ENCODE data around the gene SH3RF3. TPM values are rescaled to one million over a fixed set of nuclear protein-coding genes. Genes with fewer than 3 reads are reported as not detected.

The SH3RF3 gene
- total RNA-seq, 4 donors from 2014 or later, result 2.2 to 6.1 (median 4.2) TPM

DNA sequence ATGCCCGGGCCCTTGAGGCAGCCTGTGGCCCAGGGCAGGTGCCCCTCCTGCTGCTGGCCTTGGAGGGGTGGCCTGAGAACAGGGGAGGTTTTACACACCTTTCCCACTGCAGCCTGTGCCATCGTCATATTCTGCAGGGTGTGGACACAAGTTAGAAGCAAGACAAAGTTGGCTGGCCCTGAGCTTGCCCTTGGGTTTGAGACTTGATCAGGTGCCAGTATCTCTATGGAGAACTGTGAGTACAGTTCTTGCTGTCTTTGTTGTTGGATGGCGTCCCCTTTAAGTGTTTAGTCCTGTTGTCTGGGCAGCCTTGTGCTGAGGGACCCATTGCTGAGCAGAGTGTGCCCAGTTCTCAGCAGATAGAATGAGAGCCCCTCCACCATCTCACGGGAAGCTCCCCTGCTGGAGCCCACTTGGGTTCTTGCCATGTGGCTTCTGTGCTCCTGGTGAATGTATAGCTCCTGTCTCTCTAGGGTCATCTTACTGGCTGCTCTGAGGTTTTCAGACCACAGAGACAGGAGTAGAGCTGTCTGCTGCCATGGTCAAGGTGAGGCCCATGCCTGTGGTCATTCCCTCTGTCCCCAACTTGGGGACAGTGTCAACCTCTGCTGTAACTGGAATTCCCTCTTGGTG is 115.9 kb downstream of the SH3RF3 start:
- Histone ChIP-seq H3K9me3 (no peaks in the 10 kb centered on the region), H3K36me3 (no peaks in the 10 kb centered on the region), H3K27ac (no peak overlapping the region), H3K4me1 (peaks cover 43% of the 10 kb centered on the region), H3K4me3 (no peak overlapping the region), H3K27me3 (no peaks in the 10 kb centered on the region)
- DNase-seq (ENCODE audit: low spot score in 2 of 2), result peak in 1 of 2 donors; percentile 63
- TF ChIP-seq, protein P1, sequence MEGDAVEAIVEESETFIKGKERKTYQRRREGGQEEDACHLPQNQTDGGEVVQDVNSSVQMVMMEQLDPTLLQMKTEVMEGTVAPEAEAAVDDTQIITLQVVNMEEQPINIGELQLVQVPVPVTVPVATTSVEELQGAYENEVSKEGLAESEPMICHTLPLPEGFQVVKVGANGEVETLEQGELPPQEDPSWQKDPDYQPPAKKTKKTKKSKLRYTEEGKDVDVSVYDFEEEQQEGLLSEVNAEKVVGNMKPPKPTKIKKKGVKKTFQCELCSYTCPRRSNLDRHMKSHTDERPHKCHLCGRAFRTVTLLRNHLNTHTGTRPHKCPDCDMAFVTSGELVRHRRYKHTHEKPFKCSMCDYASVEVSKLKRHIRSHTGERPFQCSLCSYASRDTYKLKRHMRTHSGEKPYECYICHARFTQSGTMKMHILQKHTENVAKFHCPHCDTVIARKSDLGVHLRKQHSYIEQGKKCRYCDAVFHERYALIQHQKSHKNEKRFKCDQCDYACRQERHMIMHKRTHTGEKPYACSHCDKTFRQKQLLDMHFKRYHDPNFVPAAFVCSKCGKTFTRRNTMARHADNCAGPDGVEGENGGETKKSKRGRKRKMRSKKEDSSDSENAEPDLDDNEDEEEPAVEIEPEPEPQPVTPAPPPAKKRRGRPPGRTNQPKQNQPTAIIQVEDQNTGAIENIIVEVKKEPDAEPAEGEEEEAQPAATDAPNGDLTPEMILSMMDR (IDR thresholded peaks at IDR 0.05), result no peak
- no peak for TF ChIP-seq POLR2AphosphoS5 (IDR thresholded peaks at IDR 0.05)
- 69% methylated on average over 3 of the region's 4 CpGs for WGBS

DNA sequence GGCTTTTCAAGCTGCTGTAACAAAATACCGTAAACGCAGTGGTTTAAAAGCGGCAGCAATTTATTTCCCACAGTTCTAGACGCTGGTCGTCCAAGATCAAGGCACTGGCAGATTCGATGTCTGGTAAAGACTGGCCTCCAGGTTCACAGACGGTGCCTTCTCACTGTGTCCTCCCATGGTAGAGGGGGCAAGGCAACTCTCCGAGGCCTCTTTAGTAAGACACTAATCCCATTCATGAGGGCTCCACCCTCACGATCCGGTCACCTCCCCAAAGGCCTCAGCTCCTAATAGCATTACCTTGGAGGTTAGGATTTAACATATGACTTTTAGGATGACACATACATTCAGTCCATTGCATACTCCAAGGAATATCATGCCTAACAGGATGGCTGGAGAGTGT is 117.2 kb downstream of the SH3RF3 start:
- Histone ChIP-seq H3K9me3 (no peaks in the 10 kb centered on the region), H3K4me1 (peaks cover 41% of the 10 kb centered on the region), H3K36me3 (no peaks in the 10 kb centered on the region), H3K4me3 (no peak overlapping the region), H3K27ac (no peak overlapping the region), H3K27me3 (no peaks in the 10 kb centered on the region)
- 95% methylated on average over 10 of the region's 10 CpGs for WGBS
- DNase-seq (ENCODE audit: low spot score in 2 of 2), result peak in 1 of 2 donors; percentile 61
- no peak for TF ChIP-seq POLR2A (IDR thresholded peaks at IDR 0.05)
- TF ChIP-seq POLR2AphosphoS5 (IDR thresholded peaks at IDR 0.05), result no peak
- TF ChIP-seq, protein P1 (IDR thresholded peaks at IDR 0.05), result no peak
- TF ChIP-seq EP300 (IDR thresholded peaks at IDR 0.05), result no peak

DNA sequence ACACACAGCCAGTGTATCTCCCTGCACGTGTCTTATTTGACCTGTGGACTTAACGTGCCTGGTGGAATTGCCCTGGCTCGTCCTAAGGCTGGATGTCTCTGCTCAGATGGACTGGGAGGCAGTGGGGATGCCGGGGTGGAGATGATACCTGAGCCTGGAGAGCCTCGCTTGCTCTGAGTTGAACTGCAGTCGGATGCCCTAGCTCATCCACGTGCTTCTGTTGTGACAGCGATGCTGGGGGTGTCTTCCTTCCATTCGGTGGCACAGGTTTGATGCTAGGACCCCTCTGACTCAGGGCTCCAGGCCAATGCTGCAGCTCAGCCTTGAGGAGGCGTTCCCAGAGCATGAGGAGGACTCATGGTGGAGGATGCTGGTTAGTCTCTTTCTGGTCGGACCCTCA is 117.6 kb downstream of the SH3RF3 start:
- Histone ChIP-seq H3K27ac (no peak overlapping the region), H3K27me3 (no peaks in the 10 kb centered on the region), H3K4me3 (no peak overlapping the region), H3K36me3 (no peaks in the 10 kb centered on the region), H3K4me1 (peaks cover 40% of the 10 kb centered on the region), H3K9me3 (no peaks in the 10 kb centered on the region)
- WGBS, result 95% methylated on average over 11 of the region's 11 CpGs
- DNase-seq (ENCODE audit: low spot score in 2 of 2), result peak in 1 of 2 donors; percentile 59
- TF ChIP-seq EP300 (IDR thresholded peaks at IDR 0.05) (no peak), POLR2A (IDR thresholded peaks at IDR 0.05) (no peak), POLR2AphosphoS5 (IDR thresholded peaks at IDR 0.05) (no peak)
- TF ChIP-seq, protein P1 (IDR thresholded peaks at IDR 0.05), result no peak

DNA sequence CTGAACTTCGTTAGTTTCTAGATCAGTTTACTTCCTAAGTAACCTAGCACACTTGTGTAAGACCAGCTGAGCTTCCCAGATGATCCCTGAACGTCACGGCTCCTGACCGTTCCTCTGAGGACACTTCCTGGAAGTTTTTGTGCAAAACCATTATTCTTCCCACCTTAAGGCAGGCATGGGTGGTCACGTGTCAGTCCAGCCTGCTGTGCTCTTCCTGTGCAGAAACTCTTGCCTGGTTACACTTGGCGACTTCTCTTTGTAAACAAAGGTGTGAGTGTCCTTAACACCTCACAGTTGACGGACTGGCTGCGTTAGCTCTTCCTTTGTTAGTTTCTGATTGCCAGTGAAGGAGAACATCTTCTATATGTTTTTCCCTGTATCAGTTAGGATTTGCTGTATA is 118.3 kb downstream of the SH3RF3 start:
- peak in 1 of 2 donors; percentile 6 for DNase-seq (ENCODE audit: low spot score in 2 of 2)
- no peaks in the 10 kb centered on the region for H3K27me3 ChIP-seq
- H3K27ac ChIP-seq, result no peak overlapping the region
- H3K4me1 ChIP-seq, result peaks cover 33% of the 10 kb centered on the region
- H3K9me3 ChIP-seq, result no peaks in the 10 kb centered on the region
- H3K4me3 ChIP-seq, result no peak overlapping the region
- H3K36me3 ChIP-seq, result no peaks in the 10 kb centered on the region
- TF ChIP-seq POLR2AphosphoS5 (IDR thresholded peaks at IDR 0.05), result no peak
- no peak for TF ChIP-seq POLR2A (IDR thresholded peaks at IDR 0.05)
- 80% methylated on average over 8 of the region's 8 CpGs for WGBS

DNA sequence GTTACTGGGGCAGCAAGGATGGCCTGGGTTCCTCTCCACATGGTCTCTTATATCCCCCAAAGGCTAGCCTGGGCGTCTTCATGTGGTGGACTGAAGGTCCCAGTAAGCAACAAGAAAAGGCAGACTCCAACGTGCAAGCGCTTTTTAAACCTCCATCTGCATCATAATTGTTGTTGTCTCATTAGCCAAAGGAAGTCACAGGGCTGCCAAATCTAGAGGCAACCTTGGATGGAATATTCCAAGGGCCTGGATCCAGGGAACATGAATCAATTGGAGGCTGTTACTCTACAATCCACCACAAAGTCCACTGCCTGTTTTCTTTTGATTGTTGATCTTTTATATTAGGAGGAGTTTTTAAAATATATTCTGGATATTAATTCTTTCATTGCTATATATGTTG is 118.8 kb downstream of the SH3RF3 start:
- Histone ChIP-seq H3K27ac (no peak overlapping the region), H3K4me3 (no peak overlapping the region), H3K36me3 (no peaks in the 10 kb centered on the region), H3K9me3 (no peaks in the 10 kb centered on the region), H3K4me1 (peaks cover 28% of the 10 kb centered on the region), H3K27me3 (no peaks in the 10 kb centered on the region)
- TF ChIP-seq EP300 (IDR thresholded peaks at IDR 0.05), result no peak
- TF ChIP-seq, protein P1 (IDR thresholded peaks at IDR 0.05), result no peak
- no peak for TF ChIP-seq POLR2AphosphoS5 (IDR thresholded peaks at IDR 0.05)
- TF ChIP-seq POLR2A (IDR thresholded peaks at IDR 0.05), result no peak
- WGBS, result 40% methylated on average over 3 of the region's 3 CpGs
- peak in 1 of 2 donors; percentile 41 for DNase-seq (ENCODE audit: low spot score in 2 of 2)

DNA sequence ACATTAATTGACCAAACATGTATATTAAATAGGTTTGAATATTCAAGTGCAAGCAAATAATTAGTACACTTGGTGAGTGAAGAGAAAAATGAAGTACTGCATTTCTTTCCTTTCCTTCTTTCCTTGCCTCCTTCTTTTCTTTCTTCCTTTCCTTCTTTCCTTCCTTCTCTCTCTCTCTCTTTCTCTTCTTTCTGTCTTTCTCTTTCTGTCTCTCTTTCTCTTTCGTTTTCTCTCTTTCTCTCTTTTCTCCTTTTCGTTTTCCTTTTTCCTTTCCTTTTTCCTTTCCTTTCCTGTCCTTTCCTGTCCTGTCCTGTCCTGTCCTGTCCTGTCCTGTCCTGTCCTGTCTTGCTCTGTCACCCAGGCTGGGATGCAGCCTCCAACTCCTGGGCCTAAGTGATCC is 119.6 kb downstream of the SH3RF3 start:
- Histone ChIP-seq H3K36me3 (no peaks in the 10 kb centered on the region), H3K4me1 (peaks cover 21% of the 10 kb centered on the region), H3K27me3 (no peaks in the 10 kb centered on the region), H3K27ac (no peak overlapping the region), H3K9me3 (no peaks in the 10 kb centered on the region), H3K4me3 (no peak overlapping the region)
- WGBS, result 88% methylated on average over 2 of the region's 2 CpGs
- TF ChIP-seq POLR2A (IDR thresholded peaks at IDR 0.05) (no peak), POLR2AphosphoS5 (IDR thresholded peaks at IDR 0.05) (no peak), EP300 (IDR thresholded peaks at IDR 0.05) (no peak)
- TF ChIP-seq, protein P1 (IDR thresholded peaks at IDR 0.05), result no peak
- DNase-seq (ENCODE audit: low spot score in 2 of 2), result no peak
